Measurements from ENCODE around the gene PAPPA2.

DNA sequence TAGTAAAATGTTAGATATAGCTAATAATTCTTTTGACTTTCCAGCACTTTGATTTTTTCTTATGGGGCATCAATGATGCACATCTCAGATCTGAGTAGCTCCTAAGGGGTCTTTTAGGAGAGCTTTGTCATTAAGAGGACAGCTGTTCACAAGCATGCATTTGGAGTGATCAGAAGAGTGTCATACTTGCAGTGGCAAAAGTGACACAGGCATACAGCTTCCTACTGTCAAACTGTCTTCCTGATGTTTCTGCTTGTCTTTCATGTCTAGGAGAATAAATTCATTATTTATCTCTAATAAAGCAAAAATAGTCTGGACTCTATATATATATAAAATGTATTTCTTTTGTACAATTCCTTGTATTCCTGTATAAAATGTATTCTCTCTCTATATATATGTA is 273.0 kb downstream of the PAPPA2 start:
- TF ChIP-seq, protein P1, sequence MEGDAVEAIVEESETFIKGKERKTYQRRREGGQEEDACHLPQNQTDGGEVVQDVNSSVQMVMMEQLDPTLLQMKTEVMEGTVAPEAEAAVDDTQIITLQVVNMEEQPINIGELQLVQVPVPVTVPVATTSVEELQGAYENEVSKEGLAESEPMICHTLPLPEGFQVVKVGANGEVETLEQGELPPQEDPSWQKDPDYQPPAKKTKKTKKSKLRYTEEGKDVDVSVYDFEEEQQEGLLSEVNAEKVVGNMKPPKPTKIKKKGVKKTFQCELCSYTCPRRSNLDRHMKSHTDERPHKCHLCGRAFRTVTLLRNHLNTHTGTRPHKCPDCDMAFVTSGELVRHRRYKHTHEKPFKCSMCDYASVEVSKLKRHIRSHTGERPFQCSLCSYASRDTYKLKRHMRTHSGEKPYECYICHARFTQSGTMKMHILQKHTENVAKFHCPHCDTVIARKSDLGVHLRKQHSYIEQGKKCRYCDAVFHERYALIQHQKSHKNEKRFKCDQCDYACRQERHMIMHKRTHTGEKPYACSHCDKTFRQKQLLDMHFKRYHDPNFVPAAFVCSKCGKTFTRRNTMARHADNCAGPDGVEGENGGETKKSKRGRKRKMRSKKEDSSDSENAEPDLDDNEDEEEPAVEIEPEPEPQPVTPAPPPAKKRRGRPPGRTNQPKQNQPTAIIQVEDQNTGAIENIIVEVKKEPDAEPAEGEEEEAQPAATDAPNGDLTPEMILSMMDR (conservative IDR thresholded peaks at IDR 0.05): no peak
- no peak for TF ChIP-seq ZFX (IDR thresholded peaks at IDR 0.05)
